Left lung (tissue), 10 donors: Measurements from ENCODE around the gene CPM. TPM values are rescaled to one million over a fixed set of nuclear protein-coding genes. Genes with fewer than 3 reads are reported as not detected.

Experiments used
- ATAC-seq: fragments of 200-7000 bp; cut with Tn5 transposase; one replicate; pipeline ENCODE4 v1.9.1; 2020; ENCODE audit warnings: moderate library complexity
- DNase-seq, 4 donors: peaks; one replicate each; pipeline ENCODE4 v3.0.0-alpha.2; 2013 to 2020
- H3K27ac ChIP-seq, 2 donors: fragments of 200-600 bp; sonication (generic) in 1 of 2; one replicate each; pipeline versions ENCODE4 v1.5.0 to v1.8.0; 2020 to 2021
- H3K27me3 ChIP-seq, 2 donors: fragments of 200-600 bp; sonication (generic) in 1 of 2; one replicate each; pipeline versions ENCODE4 v1.5.0 to v1.8.0; 2020 to 2021
- H3K36me3 ChIP-seq, 2 donors: fragments of 200-600 bp; sonication (generic) in 1 of 2; one replicate each; pipeline versions ENCODE4 v1.5.0 to v1.8.0; 2020 to 2021
- H3K4me1 ChIP-seq, 2 donors: fragments of 200-600 bp; one replicate each; pipeline ENCODE4 v1.8.0; 2021
- H3K4me3 ChIP-seq, 2 donors: fragments of 200-600 bp; sonication (generic) in 1 of 2; one replicate each; pipeline versions ENCODE4 v1.5.0 to v1.8.0; 2020 to 2021; ENCODE audit warnings: mild to moderate bottlenecking in 1 of 2
- H3K9me3 ChIP-seq, 2 donors: fragments of 200-600 bp; sonication (generic) in 1 of 2; one replicate each; pipeline versions ENCODE4 v1.5.0 to v1.8.0; 2020 to 2021
- intact Hi-C, 2 donors: fragments of 100-400 bp; cut with DNase I; formaldehyde crosslinking; loops; one replicate each; pipeline versions ENCODE4 v1.11.2 to v1.14.2; 2022
- polyA plus RNA-seq, 6 donors: library from polyadenylated mRNA; unstranded; fragments of 120-200 nt; gene quantifications; one replicate each; pipeline ENCODE4 v1.2.1, GENCODE V29; 2013; ENCODE audit not compliant: insufficient read length in 6 of 6
- total RNA-seq, 2 donors: library from RNA; stranded (reverse); fragmentation: NEBNext Ultra II Directional; extraction: Animal tissue kit (Norgen Biotek cat#: 25700); gene quantifications; one replicate each; pipeline ENCODE4 v1.2.1, GENCODE V29; 2021
- TF ChIP-seq, protein P1 (sequence below), 2 donors: fragments of 200-600 bp; sonication (generic) in 1 of 2; IDR thresholded peaks; one replicate each; pipeline versions ENCODE4 v1.5.0 to v1.8.0; 2021; ENCODE audit warnings: antibody characterized with exemption in 2 of 2
- donor health status: DM: no; HTN: yes; CAD: no.
- donor health status: DM: no; HTN: no; CAD: no.

CPM gene
- total and polyA plus RNA-seq, 8 donors = 180 to 708 (median 336) TPM

DNA sequence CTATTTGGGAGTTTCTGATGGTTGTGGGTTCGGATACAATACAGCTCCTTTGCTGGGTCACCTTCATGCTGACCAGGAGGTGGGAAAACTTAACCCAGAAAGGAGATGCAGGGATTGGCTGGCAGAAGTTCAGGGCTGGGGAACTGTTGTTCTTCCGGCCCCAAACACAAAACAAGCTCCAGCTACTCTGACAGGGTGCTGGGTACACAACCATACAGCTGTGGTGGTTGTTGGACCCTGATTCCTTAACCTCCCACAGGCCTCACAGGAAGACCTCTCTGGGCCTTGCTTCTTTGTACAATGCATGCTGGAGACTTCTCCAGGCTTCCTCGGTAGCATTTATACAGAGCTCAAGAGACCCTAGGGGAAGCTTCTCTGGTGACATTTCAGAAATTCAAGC is 47.6 kb downstream of the CPM start:
- H3K27me3 ChIP-seq = no peaks in the 10 kb centered on the region
- DNase-seq (no peak), ATAC-seq (no peak)
- TF ChIP-seq, protein P1, sequence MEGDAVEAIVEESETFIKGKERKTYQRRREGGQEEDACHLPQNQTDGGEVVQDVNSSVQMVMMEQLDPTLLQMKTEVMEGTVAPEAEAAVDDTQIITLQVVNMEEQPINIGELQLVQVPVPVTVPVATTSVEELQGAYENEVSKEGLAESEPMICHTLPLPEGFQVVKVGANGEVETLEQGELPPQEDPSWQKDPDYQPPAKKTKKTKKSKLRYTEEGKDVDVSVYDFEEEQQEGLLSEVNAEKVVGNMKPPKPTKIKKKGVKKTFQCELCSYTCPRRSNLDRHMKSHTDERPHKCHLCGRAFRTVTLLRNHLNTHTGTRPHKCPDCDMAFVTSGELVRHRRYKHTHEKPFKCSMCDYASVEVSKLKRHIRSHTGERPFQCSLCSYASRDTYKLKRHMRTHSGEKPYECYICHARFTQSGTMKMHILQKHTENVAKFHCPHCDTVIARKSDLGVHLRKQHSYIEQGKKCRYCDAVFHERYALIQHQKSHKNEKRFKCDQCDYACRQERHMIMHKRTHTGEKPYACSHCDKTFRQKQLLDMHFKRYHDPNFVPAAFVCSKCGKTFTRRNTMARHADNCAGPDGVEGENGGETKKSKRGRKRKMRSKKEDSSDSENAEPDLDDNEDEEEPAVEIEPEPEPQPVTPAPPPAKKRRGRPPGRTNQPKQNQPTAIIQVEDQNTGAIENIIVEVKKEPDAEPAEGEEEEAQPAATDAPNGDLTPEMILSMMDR (IDR thresholded peaks at IDR 0.05) = no peak
- peaks cover 0 to 36% of the 10 kb centered on the region in 2 donors for H3K36me3 ChIP-seq
- intact Hi-C loops = no loop called here
- peaks cover 0 to 3% of the 10 kb centered on the region in 2 donors for H3K4me1 ChIP-seq
- H3K9me3 ChIP-seq = no peaks in the 10 kb centered on the region
- no peak overlapping the region for H3K4me3 ChIP-seq
- H3K27ac ChIP-seq = peak overlapping the region in 1 of 2 donors; percentile 15

DNA sequence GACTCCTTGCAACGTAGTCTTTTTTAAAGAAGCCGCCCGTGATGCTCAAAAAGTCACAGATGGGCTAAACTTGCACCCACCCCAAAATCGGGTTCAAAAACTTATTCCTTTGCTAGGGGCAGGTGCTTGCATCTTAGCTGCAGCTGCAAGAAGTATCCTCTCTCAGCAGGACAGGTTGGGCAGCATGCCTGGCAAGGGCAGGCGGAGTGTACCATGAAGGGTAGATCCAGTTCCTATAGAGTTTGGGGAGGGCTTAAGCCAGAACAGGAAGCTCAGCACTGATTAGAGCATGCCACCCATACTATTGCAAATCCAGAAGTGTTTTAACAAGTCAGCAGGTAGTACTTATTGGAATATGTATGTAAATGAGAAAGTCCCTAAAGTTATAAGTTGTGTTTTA is 48.7 kb downstream of the CPM start:
- intact Hi-C loops = no loop called here
- H3K4me3 ChIP-seq = no peak overlapping the region
- no peak overlapping the region for H3K27ac ChIP-seq
- ATAC-seq (peak; percentile 3), DNase-seq (no peak)
- TF ChIP-seq, protein P1 (IDR thresholded peaks at IDR 0.05) = no peak
- H3K27me3 ChIP-seq = no peaks in the 10 kb centered on the region
- no peaks in the 10 kb centered on the region for H3K9me3 ChIP-seq
- H3K36me3 ChIP-seq = peaks cover 0 to 36% of the 10 kb centered on the region in 2 donors
- H3K4me1 ChIP-seq = no peaks in the 10 kb centered on the region

DNA sequence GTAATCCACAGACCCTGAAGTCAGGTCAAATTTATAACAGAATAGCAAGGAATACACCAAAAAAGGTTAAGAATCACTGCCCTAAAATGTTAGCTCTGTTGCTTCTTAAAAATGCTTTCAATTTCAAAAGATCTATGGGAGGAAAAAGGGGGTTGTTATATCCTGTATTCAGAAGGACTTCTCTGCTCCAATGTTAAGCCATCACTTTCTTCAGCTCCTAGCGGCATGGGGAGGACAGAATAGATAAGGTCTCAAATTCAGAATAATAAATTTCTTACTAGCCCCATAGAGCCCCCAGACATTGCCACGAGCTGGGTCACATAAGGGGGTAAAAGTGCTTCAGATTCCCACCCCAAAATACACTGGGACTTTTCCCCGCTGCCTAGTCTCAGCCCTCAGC is 49.8 kb downstream of the CPM start:
- DNase-seq (no peak), ATAC-seq (no peak)
- no peak overlapping the region for H3K27ac ChIP-seq
- H3K9me3 ChIP-seq = peaks cover 0 to 2% of the 10 kb centered on the region in 2 donors
- intact Hi-C loops = no loop called here
- H3K4me3 ChIP-seq = no peak overlapping the region
- TF ChIP-seq, protein P1 (IDR thresholded peaks at IDR 0.05) = no peak
- no peaks in the 10 kb centered on the region for H3K27me3 ChIP-seq
- H3K4me1 ChIP-seq = no peaks in the 10 kb centered on the region
- peaks cover 0 to 45% of the 10 kb centered on the region in 2 donors for H3K36me3 ChIP-seq

DNA sequence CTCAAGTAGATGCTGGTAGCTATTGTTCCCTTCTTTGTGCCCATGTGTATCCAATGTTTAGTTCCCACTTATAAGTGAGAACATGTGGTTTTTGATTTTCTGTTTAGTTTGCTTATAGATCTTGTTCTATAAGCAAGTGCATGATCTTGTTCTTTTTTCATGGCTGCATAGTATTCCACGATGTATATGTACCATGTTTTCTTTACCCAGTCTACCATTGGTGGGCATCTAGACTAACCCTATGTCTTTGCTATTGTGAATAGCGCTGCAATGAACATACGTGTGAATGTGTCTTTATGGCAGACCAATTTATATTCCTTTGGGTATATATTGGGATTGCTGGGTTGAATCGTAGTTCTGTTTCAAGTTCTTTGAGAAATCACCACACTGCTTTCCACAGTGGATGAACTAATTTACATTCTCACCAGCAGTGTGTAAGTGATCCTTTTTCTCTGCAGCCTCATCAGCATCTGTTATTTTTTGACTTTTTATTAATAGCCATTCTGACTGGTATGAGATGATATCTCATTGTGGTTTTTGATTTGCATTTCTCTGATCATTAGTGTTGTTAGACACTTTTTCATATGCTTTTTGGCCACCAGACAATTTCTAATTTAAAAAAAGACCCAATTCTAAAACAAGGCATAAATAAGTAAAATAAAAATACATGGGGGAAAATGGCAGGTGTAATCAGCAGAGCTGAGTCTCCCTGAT is 50.6 kb downstream of the CPM start:
- ATAC-seq = no peak
- TF ChIP-seq, protein P1 (IDR thresholded peaks at IDR 0.05) = no peak
- Histone ChIP-seq H3K36me3 (peaks cover 0 to 46% of the 10 kb centered on the region in 2 donors), H3K27ac (no peak overlapping the region), H3K27me3 (no peaks in the 10 kb centered on the region), H3K4me3 (no peak overlapping the region), H3K9me3 (peaks cover 0 to 2% of the 10 kb centered on the region in 2 donors), H3K4me1 (no peaks in the 10 kb centered on the region)
- no peak for DNase-seq
- intact Hi-C loops = no loop called here

DNA sequence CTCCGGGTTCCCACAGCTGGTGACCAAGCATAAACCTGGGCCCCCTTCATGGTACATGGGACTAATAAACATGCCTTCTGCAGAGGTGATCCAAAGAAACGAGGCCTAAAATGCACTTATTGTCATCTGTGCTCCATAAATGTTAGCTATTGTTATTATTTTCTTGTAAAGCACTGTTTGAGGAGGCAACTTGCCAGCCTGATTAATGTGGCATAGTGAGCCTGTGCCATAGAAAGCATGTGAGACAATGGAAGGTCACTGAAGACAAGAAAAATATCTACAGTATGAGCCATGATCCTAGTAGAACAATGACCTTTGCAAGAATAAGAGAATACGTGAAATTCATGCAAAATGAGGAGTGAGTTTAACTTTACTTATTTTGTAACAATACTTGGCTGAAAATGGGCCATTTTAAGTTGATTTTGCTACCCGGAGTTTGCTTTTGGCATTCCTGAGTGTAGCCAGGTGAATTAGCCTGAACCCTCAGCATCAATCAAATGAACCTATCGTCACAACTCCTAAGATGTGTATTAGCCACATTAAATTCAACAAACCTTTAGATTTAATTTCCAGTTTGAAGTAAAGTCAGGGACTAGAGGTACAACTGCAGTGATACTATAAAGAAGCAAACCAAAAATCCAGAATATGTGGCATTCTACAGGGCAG is 52.2 kb downstream of the CPM start:
- peaks cover 0 to 2% of the 10 kb centered on the region in 2 donors for H3K9me3 ChIP-seq
- no peak for ATAC-seq
- H3K4me3 ChIP-seq = no peak overlapping the region
- intact Hi-C loops = no loop called here
- H3K36me3 ChIP-seq = peaks cover 0 to 46% of the 10 kb centered on the region in 2 donors
- TF ChIP-seq, protein P1 (IDR thresholded peaks at IDR 0.05) = no peak
- no peak for DNase-seq
- H3K27ac ChIP-seq = no peak overlapping the region
- no peaks in the 10 kb centered on the region for H3K4me1 ChIP-seq
- no peaks in the 10 kb centered on the region for H3K27me3 ChIP-seq
